CD4-positive, alpha-beta T cell treated with Interleukin-17A for 4 hours (primary cell): Measurements from ENCODE around the gene IFRD1.

ENCODE experiments used
- DNase-seq: peaks from one replicate; pipeline ENCODE4 v3.0.0-alpha.2; 2020; ENCODE audit warnings: mixed read lengths

The IFRD1 gene, protein sequence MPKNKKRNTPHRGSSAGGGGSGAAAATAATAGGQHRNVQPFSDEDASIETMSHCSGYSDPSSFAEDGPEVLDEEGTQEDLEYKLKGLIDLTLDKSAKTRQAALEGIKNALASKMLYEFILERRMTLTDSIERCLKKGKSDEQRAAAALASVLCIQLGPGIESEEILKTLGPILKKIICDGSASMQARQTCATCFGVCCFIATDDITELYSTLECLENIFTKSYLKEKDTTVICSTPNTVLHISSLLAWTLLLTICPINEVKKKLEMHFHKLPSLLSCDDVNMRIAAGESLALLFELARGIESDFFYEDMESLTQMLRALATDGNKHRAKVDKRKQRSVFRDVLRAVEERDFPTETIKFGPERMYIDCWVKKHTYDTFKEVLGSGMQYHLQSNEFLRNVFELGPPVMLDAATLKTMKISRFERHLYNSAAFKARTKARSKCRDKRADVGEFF

DNA sequence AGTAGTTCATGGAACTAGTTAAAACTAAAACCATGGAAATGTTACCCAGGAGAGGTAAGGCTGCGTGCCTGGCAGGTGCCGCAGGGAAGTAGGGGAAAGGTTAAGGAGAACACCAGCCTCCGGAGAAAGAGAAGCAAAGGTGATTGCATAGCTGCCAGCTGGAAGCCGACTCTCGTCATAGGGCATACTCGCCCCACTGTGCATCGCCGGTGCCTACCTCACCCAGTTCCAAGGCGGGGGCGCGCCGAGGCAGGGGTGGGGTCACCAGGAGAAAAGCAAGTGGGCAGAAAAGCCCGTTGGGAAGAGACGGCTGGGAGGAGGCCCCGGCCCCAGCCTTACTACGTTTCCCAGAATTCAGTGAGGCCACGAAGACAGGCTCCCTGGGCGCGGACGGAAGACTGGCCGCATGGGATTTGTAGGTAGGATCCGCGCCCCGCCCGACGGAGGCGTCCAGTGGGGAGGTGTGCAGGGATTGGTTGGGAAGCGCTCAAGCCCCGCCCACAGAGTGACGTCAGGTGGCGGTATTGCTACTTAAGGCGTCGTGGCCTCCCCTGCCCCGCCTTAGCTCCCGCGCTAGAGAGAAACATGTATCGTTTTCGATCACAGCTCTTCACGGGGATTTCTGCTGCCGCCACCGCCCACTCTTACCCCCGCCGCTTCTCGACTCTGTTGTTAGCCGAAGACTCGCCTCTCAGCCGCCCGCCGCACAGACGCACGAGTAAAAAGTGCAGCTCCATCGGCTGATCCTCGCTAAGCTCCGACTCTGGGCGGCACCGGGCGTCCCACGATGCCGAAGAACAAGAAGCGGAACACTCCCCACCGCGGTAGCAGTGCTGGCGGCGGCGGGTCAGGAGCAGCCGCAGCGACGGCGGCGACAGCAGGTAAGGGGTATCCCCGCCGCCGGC, at the start of gene IFRD1:
Gene IFRD1 (plus strand): TSS at position 559 of the 905 bp plus-strand sequence. CDS start 229 bp downstream, at position 788.
- DNase-seq = peak; percentile 99

DNA sequence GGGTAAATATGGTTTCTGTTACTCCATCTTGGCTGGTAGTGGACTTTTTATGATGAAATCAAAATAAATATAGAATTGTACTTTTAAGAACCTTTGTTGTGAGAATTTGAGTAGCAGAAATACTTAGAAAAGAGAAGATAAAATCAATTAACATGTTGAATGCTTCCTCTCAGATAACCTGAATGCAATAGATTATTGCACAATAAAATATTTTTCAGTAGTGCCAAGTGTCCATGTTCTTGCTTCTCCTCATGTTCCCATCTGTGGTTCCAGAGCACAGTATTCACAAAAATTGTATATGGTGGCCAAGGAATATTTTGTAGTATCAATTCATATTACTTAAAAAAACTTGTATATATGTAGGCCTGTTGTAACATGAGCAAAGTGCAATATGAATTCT, 45.9 kb upstream of the IFRD1 start:
- DNase-seq = no peak

DNA sequence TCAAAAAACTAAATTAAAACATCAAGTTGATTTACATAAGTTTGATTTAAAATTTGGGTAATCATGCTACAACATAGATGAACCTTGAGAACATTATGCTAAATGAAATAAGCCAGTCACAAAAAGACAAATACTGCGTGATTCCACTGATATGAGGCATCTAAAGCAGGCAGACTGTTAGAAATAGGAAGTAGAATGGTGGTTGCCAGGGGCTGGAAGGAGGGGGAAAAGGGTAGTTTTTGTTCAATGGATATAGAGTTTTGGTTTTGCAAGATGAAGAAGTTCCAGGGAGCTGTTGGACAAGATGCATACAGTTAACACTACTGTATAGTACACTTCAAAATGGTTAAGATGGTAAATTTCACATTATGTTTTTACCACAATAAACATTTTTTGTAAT, 45.0 kb upstream of the IFRD1 start:
- DNase-seq = no peak

DNA sequence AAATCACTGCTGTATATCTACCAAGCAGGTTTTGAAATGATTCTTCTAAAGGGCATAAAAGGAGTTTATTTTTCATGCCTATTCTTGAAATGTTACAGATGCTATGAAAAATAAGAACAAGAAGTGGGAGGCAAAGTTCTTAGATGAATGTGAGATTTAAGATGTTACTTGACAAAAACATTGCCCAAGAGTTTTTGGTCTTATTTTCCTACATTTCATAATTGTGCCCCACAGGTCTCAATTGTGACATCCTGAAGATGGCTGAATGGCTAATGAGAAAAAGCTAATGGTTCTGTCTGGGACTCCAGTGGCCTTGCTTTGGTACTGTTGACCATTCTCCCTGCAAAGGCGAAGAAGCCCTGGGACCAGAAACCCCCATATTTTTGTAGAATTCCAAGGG, 43.0 kb upstream of the IFRD1 start:
- DNase-seq = no peak

DNA sequence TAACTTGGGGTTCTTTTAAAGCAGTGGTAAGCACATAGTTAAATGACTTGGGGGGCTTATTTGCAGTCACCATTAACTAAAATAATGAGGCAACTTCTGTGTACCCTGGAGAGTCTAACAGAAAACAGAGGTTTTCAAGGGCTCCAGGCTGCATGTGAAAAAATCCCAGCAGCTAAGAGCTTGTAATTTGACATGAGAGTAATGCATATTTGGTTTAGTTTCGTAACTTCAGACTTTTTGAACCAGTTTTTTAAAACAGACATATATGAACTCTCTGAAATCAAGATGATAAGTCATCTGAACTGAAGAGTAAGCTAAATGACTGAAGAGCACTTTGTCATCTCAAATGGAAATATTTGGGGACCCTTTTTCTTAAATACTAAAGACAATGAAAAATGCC, 40.2 kb upstream of the IFRD1 start:
- no peak for DNase-seq

DNA sequence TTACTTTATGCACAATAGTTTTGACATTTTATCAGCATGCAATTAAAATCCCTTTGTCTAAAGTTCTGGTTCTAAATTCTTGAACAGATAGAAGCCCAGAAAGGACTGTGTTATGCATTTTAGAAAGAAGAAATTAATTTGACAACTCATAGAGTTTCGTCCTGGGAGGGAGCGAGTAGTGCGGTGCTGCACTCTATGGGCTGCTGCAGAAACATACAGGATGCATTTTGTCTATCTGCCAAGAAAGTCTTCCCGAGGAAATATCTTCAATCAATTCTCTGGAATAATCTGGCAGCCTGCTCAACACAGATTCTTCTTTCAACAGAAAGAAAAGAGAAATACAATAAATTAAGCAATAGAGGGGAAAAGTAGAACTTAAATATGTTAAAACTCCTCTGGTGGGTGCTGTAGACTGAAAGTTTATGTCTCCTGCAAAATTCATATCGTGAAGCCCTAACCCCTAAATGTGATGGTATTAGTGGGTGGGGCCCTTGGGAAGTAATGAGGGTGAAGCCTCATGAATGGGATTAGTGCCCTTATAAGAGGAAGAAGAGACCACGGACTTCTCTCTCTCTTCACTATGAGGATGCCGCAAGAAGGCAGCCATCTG, 39.0 kb upstream of the IFRD1 start:
- DNase-seq = peak; percentile 19

DNA sequence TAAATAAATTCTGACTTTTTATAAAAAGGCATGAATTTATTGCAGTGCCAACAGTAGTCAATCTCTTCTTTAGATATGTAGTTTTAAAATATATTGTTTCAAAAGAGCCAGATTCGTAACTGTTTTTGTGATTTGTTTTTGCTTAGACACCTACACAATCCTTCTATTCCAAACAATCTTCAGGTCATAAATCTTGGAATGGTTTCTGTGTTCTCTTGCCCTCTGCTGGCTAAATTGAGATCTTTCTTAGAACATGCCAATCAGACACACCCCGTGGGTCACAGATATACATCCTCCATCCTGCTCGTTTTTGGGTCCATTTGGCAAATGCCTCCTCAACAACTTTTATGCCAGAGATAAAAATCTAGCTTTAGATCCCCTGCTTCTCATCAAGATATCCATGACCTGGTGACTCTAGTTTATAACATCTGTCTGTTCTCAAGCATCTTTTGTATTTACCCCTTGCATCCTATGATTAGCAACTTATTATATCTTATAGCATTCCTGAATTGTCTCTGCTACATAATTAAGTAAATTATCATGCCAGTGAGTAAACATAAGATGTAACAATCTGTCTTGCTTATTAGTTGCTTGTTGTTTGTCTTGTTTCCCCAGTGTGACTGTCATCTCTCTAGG, 35.3 kb upstream of the IFRD1 start:
- DNase-seq = peak; percentile 13

DNA sequence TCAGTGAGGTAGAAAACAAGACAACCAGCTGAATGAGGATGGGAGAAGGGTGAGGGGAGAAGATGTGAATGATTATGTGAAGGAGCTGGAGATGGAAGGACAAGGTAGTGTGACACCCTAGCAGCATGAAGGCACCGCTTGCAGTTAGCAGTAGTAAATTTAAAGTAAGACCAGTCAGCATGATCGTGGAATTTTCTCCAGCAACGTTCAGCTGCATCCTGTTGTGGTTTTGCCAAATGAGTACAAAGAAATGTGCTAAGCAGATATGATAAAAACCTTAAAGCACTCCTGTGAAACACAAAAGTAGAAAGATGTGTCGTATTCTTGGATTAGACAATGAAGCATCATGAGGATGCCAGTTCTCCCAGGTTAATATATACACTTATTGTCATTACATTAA, 34.1 kb upstream of the IFRD1 start:
- DNase-seq = no peak

DNA sequence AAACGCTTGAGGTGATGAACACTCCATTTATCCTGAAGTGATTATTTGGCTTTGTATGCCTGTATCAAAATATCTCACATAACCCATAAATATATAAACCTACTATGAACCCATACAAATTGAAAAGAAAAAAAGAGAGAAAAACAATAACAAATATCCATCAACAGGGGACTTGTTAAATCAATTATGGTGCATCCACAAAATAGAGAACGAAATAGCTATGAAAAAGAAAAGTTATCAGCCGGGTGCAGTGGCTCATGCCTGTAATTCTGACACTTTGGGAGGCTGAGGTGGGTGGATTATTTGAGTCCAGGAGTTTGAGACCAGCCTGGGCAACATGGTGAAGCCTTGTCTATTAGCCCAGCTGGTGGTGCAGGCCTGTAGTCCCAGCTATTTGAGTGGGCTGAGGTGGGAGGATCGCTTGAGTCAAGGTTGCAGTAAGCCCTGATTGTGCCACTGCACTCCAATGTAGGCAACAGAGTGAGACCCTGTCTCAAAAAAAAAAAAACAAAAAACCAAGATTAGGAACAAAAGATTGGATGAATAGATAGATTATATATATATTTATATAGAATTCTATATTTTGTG, 30.6 kb upstream of the IFRD1 start:
- DNase-seq = no peak

DNA sequence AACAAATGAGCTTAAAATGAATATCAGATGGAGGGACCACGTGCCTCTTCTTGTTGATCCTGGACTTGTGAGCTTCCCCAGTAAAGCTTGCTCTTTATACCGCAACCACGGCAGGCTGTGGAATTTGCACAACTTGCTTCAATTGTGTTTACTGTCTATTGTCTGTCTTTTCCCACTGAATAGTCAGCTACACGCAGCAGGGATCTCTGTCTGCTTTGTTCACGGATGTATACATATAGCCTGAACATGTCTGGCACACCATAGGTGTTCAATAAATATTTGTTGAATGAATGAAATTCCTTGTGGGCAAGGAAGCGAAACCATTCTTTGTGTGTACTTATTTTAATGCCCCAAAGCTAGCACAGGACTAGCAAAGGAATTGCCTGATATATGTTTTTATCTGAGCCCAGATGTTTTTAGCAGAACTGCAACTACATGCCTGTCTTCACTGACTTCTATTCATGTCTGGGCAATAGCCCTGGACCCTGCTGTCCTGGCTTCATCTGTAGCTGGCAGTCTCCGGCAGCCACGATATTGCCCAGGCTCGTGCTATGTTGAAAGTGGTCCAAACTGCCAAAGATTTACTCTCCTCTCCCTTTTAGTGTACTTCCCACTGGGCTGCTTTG, 29.9 kb upstream of the IFRD1 start:
- DNase-seq = no peak

DNA sequence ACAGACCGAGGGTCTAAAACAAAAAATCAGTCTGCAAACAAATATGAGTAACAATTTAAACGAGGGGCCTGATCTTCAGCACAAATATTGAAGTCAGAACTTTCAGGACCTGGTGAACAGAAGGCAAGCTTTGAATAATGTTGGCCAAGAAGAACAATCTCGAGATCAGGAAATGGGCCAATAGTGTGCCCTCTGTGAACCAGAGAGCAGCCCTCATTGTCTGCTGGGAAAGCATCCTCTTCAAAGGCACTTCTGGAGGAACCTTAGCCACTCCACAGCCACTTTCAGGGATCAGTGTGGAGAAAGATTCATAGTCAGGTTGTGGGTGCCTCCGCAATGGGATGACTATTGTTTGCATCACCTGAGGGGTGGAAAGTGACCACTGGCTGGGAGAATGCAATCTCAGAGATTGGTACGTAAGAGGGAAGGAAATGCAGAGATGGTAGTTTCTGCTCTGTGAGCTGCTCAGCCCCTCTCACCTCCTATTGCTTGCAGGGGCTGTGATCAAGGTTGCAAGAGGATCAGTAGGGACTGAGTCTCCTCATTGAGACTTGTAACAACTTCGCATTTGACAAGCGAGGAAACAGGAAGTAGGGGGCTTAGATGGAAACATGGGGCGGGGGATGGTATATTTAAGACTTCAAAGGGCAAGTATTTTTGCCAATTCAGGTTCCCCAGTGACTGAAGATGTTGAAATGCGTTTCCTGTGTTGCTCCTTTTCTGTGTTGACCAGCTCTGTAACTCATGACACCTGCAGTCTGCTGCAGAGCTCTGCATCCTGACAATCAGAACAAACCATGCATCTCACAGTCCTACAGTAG, 28.4 kb upstream of the IFRD1 start:
- DNase-seq = peak; percentile 21

DNA sequence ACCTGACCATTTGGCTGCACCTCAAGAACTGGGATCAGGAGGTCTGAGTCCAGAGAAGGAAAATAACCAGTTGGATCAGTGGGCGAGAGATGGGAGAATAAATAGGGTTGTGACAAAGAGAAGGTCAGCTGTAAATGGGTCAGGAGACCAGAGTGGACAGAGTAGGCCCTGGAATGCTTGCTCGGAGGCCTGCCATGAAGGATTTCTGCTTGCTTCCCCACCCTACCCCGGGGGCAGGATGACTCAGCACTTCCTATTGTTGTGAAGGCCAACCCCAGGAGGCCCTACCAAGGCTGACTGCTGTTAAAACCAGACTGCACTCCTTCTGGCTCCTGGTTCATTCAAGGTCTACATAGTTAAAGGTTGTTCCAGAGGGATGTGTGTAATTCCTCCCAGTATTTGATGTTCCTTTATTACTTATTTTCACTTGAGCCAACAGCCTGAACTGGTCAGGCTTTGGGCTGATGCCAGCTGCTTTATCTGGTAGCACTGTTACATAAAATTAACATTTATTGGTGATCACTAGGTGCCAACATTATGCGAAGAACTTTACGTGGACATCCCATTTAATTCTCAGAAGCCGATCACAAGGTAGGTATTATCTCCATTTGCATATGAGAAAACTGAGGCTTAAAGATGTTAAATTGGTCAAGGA, 27.3 kb upstream of the IFRD1 start:
- DNase-seq = peak; percentile 33

DNA sequence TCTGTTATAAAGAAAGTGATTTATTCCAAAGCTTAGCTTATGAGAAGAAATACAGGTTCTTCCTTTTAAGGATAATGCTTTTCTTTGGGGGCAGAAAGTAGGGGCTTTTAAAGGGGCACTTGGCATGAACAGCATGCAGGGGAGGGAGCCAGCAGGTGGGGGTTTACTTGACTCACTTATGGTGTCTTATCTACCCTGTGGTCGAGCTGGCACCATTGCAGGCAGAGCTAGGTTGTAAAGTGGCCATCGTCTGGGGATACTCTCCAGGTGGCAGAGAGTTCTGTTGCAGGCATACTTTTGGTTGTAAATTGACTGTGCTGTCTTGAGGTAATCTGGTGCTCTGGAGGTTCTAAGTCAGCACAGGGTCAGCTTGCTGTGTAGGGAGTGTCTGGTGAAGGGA, 26.3 kb upstream of the IFRD1 start:
- no peak for DNase-seq

DNA sequence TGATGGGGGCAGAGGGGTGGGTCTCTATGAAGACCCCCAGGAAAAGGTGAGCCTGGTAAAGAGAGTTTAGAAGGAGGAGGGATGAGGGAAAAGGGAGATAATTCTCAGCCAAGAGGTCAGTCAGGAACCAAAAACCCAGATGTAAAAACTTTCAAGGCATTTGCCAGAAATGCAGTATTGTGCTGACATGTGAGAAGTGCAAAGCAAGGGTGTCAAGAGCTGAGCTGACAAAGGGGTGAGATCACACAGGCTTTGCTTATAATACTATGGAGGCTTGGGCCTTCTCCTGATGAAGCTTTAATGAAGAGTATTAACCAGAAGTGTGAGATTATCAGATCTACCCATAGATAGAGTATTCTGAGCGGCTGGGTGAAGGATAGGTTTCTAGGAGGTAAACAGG, 22.3 kb upstream of the IFRD1 start:
- DNase-seq = no peak

DNA sequence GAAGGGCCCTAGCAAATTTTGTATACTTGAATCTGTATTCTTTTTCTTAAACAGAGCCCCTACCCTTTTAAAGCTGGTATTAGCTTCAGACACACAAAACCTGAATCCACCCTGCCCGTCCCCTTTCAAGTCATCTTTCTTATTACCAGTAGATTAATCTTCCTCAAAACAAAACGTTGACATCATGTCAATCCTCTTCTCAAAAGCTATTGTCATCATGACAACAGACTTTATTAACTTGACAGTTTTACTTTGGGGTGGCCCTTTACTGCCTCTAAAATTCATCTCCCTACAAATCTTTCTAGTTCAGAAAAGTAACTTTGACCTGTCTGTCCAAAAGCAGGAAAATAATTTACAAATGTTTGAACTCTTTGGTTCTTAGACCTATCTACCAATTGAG, 21.5 kb upstream of the IFRD1 start:
- no peak for DNase-seq

DNA sequence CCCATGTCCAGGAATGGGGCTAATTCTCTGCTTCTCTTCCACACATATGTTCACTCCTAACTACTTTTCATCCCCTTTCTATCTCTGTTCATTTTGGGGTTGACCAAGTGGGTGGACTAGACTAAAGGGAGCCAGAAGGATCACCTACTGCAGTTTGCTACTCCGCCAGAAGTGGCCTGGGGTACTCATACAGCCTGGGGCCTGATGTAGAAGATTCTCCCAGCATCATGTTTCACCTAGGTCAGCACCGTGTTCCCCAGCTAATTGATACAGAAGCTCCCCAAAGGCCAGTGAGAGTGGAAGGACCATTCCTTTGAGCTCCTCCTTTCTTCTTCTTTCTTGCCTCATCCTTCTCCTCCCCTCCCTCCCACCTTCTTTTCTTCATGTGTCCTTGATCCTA, 19.6 kb upstream of the IFRD1 start:
- no peak for DNase-seq

DNA sequence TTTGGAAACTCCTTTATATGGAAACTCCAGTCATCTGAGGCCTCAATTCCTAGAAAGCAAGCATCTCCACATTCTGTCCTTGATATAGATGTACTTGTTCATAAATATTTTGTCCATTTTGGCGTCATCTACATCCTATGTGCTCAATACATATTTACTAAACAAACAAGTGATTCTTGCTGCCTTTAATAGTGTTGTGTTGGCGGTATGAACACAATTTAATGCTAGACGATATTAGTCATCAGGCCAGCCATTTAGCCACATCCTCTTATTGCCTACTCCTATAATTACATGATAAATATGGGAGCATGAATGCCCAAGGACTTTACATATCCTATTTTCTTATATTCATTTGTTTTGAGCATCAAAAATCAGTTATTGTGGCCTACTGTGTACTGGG, 18.5 kb upstream of the IFRD1 start:
- no peak for DNase-seq

DNA sequence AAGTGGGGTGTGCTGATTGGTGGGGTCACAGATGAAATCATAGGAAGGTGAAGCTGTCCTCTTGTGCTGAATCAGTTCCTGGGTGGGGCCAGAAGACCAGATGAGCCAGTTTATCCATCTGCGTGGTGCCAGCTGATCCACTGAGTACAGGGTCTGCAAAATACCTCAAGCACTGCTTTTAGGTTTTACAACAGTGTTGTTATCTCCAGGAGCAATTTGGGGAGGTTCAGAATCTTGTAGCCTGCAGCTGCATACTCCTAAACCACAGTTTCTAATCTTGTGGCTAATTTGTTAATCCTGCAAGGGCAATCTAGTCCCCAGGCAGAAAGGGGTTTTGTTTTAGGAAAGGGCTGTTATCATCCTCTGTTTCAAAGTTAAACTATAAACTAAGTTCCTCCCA, 17.0 kb upstream of the IFRD1 start:
- DNase-seq = no peak

DNA sequence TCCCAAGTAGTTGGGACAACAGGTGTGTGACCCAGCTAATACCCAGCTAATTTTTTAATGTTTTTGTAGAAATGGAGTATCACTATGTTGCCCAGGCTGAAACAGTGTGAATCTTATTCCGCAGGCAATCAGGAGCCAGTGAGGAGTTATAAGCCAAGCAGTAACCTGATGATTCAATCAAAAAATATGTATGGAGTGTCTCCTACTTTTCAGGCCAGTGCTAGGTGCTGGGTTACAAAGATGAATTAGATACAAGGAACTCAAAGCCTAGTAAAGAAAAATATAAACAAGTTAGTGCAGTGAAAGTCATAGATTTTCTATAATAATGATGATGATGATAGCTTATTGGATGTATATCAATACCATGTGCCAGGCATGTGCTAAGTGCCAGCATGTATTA, 13.2 kb upstream of the IFRD1 start:
- DNase-seq = no peak

DNA sequence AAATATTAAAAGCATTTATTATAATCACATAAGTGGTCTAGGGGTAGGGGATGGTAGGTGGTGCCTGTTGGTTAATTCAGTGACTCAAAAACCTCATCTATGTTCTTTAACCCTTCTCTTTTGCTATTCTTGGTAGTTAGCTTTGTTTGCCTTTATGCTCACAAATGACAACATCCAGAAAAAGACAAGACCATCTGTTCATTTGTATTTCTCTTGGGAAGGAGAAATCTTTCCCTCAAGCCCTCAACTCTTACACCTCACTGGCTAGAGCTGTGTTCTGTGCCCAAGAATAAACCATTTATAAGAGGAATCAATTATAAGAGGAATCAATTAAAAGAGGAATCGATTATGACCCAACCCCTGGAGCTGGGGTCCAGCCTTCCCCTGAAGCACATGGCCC, 10.8 kb upstream of the IFRD1 start:
- DNase-seq = no peak

DNA sequence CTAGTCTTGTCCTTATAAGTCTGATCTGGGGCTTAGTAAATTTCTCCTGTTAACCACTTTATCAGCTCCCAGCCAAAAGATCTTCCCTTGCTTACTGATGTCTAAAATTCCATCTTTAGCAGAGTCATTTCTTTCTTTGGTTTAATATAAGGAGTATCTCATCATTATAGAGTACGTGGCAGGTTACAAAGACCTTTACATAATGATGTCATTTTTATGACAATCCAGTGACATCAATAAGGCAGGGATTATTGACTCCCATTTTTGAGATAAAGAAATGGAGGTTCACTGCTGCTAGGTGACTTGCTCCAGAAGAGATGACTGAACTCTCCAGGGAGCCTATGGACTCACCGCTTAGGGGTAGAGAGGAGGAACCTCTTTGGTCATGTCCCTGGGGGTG, 8.1 kb upstream of the IFRD1 start:
- DNase-seq = no peak
